ENCODE data around the gene ZCCHC24. TPM values are rescaled to one million over a fixed set of nuclear protein-coding genes. Genes with fewer than 3 reads are reported as not detected.

ZCCHC24 gene
- total RNA-seq, 1 experiment from 2014 or later, result 3.8 TPM

GRCh38 chr10:79441433-79441832, 4.0 kb downstream of the ZCCHC24 start:
- no peak overlapping the region for H2BK20ac ChIP-seq (ENCODE audit: low read depth, low read length, poor library complexity, severe bottlenecking)
- no peaks in the 10 kb centered on the region for H3K79me2 ChIP-seq (ENCODE audit: insufficient read depth, low read length)
- H3K4me1 Mint-ChIP-seq, result peaks cover 16 to 26% of the 10 kb centered on the region in 2 experiments

More at GRCh38 chr10:79441433-79441832, 4.0 kb downstream of the ZCCHC24 start:
- no peak overlapping the region for H4K91ac ChIP-seq (ENCODE audit: insufficient read length, low read depth, low read length)
- H3K14ac ChIP-seq (ENCODE audit: insufficient read depth, low read length), result no peak overlapping the region
- no peaks in the 10 kb centered on the region for H4K20me1 ChIP-seq (ENCODE audit: control insufficient read depth, insufficient read depth, insufficient read length)
- H2BK15ac ChIP-seq (ENCODE audit: low read depth, low read length), result no peak overlapping the region
- DNase-seq, result no peak
- no peak overlapping the region for H2BK5ac ChIP-seq (ENCODE audit: insufficient read length, low read length)
- H3K4me2 ChIP-seq (ENCODE audit: insufficient read depth, insufficient read length, low read length), result no peak overlapping the region
- no CpG with 5 or more reads among the region's 1 CpG for WGBS (ENCODE audit: extremely low coverage, insufficient read length, low lambda C conversion rate)
- H3K4me3 Mint-ChIP-seq, result no peak overlapping the region
- H2BK12ac ChIP-seq (ENCODE audit: insufficient read length, low read depth, low read length), result no peak overlapping the region
- no peaks in the 10 kb centered on the region for H3K79me1 ChIP-seq (ENCODE audit: insufficient read depth, low read depth, low read length, poor library complexity, severe bottlenecking)
- H2BK120ac ChIP-seq (ENCODE audit: low read depth, low read length, poor library complexity, severe bottlenecking), result no peak overlapping the region
- no peak overlapping the region for H3T11ph ChIP-seq (ENCODE audit: low read length)
- TF ChIP-seq, protein P1, sequence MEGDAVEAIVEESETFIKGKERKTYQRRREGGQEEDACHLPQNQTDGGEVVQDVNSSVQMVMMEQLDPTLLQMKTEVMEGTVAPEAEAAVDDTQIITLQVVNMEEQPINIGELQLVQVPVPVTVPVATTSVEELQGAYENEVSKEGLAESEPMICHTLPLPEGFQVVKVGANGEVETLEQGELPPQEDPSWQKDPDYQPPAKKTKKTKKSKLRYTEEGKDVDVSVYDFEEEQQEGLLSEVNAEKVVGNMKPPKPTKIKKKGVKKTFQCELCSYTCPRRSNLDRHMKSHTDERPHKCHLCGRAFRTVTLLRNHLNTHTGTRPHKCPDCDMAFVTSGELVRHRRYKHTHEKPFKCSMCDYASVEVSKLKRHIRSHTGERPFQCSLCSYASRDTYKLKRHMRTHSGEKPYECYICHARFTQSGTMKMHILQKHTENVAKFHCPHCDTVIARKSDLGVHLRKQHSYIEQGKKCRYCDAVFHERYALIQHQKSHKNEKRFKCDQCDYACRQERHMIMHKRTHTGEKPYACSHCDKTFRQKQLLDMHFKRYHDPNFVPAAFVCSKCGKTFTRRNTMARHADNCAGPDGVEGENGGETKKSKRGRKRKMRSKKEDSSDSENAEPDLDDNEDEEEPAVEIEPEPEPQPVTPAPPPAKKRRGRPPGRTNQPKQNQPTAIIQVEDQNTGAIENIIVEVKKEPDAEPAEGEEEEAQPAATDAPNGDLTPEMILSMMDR (conservative IDR thresholded peaks at IDR 0.05), result no peak
- H3K18ac ChIP-seq (ENCODE audit: insufficient read length, low read depth, low read length), result no peak overlapping the region
- no peak overlapping the region for H3K23ac ChIP-seq (ENCODE audit: insufficient read length, low read depth, low read length)
- no peaks in the 10 kb centered on the region for H3K4me1 ChIP-seq (ENCODE audit: insufficient read depth, low read length)
- H3K27me3 ChIP-seq (ENCODE audit: insufficient read depth, low read length), result no peaks in the 10 kb centered on the region; the same call in 1 of the 2 replicates
- H3K56ac ChIP-seq (ENCODE audit: insufficient read length, low read depth, low read length), result no peak overlapping the region
- H3K9me3 ChIP-seq (ENCODE audit: control insufficient read depth, low read depth, low read length), result no peaks in the 10 kb centered on the region
- no peaks in the 10 kb centered on the region; a peak in 1 of 7 replicates for H3K36me3 Mint-ChIP-seq (ENCODE audit: insufficient read depth in 1 of 3, low read depth in 3 of 3)
- peaks cover 36% of the 10 kb centered on the region for H3K27me3 Mint-ChIP-seq (ENCODE audit: low read depth)
- H3K9ac ChIP-seq (ENCODE audit: extremely low read depth, insufficient read length, low read length), result no peak overlapping the region
- peaks cover 17% of the 10 kb centered on the region for H3K23me2 ChIP-seq (ENCODE audit: insufficient read length, low read depth, low read length, poor library complexity, severe bottlenecking)
- no peak overlapping the region for H3K27ac Mint-ChIP-seq
- H2AFZ ChIP-seq (ENCODE audit: low read length), result no peak overlapping the region
- no peak overlapping the region for H3K4ac ChIP-seq (ENCODE audit: low read depth, low read length)
- no peak overlapping the region for H2AK5ac ChIP-seq (ENCODE audit: insufficient read length, low read length)
- no peak overlapping the region for H4K5ac ChIP-seq (ENCODE audit: insufficient read length, low read depth, low read length)
- H3K9me3 Mint-ChIP-seq, result peaks cover 0 to 2% of the 10 kb centered on the region in 2 experiments; a peak in 1 of 5 replicates
- H3K27ac ChIP-seq (ENCODE audit: insufficient read length, low read depth, low read length), result no peak overlapping the region
- no peak overlapping the region for H4K8ac ChIP-seq (replicated peaks; ENCODE audit: insufficient read length, low read depth, low read length)
